NCI-H1092 (cell line): Measurements from ENCODE around the gene ATG10.
A peak's percentile ranks its signal among the peaks of the same experiment; 100 is the strongest.
"Not testable (repeated sequence)": the region's sequence is repeated elsewhere in the genome, so short reads cannot be mapped to it uniquely, and the experiment has no call there.

Experiments used
- DNase-seq: peaks from one replicate; lab custom pipeline; 2025; lab: John Stamatoyannopoulos, UW

ATG10 gene

DNA sequence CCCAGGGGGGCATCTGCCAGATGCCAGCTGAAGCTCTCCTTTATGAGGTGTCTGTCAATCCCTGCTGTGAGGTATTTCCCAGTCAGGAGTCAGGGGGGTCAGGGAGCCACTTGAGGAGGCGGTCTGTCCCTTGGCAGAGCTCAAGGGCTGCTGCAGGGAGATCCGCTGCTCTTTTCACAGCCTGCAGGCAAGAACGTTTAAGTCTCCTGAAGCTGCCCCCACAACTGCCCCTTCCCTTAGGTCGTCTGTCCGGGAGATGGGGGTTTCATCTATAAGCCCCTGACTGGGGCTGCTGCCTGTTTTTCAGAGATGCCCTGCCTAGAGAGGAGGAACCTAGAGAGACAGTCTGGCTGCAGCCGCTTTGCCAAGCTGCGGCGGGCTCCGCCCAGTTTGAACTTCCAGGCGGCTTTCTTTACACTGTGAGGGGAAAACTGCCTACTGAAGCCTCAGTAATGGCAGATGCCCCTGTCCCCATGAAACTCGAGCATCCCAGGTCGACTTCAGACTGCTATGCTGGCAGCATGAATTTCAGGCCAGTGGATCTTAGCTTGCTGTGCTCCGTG, 158.0 kb downstream of the ATG10 start:
- DNase-seq, result no peak

DNA sequence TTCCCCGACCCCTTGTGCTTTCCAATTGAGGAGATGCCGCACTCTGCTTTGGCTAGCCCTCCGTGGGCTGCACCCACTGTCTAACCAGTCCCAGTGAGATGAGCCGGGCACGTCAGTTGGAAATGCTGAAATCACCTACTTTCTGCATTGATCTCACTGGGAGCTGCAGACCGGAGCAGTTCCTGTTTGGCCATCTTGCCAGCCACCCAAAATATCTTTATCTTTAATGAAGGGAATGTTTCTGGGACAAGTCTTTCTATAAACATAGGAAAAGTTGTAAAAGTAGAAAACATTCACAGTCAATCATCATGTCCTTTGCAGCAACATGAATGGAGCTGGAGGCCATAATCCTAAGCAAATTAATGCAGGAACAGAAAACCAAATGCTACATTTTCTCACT, 158.8 kb downstream of the ATG10 start:
- DNase-seq, result no peak

DNA sequence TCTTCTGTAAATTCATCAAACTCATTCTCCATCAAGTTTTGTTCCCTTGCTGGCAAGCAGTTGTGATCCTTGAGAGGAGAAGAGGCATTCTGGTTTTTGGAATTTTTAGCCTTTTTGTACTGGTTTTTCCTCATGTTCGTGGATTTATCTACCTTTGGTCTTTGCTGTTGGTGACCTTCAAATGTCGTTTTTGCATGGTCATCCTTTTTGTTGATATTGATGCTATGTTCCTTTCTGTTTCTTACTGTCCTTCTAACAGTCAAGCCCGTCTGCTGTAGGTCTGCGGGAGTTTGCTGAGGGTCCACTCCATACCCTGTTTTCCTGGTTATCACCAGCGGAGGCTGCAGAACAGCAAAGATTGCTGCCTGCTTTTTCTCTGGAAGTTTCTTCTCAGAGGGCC, 165.4 kb downstream of the ATG10 start:
- no peak for DNase-seq

- not testable (repeated sequence) for DNase-seq
Observed at GRCh38 chr5:82139837-82140236, 168.0 kb downstream of the ATG10 start.

DNA sequence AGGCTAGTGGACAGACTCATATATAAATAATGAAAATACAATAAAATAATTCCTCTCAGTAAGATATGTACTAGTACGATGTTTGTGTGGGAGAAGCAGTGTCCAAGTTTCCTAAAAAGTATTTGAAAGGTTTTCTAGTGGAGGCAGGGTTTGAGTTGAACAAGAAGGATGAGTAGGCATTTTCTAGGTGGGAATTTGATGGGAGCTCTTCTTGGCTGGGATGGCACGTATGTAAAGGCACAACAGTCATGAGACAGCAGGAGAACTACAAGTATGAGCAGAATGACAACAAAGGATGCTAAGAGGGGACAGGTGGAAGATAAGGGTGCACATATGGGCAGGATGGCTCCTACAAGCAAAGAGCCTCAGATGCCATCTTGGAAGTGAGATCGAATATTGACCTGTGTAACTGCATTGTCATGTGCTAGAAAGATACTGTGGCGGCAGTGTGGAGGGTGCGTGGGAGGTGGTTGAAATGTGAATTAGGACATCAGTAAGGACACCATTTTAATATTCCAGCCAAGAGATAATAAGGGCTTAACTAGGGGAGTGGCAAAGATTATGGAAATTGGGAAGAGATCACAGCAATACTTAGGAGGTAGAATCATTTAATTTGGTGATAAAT, 170.5 kb downstream of the ATG10 start:
- DNase-seq, result no peak

- no peak for DNase-seq
Observed at GRCh38 chr5:82142928-82143577, 171.2 kb downstream of the ATG10 start.

DNA sequence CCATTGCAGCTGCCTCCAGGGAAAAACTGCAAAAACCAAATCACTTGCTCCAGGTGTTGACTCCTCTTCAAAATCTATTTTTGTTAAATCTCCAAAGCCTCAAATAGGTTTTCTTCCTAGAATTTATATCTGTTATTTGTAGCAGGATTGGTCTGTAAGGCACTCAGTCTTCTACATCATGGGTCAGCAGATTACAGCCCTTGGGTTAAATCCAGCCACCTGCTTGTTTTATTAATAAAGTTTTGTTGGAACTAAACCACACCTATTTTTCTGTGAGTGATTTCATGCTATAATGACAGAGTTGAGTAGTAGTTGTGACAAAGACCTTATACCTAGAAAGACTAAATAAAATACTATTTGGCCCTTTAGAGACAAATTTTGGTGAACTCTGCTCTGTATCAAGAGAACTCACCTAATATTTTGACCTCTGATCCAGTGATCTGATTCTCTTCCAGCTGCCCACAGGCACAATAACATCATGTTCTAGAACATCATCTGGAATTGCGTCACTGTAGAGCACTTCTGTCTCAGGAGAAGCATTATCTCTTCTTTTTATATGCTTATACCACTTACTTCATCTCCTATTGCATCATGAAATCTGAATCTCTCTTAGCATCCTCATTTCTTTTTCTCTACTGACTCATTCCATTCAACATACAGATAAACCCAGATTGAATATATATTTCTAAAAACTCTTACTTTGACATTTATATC, 176.2 kb downstream of the ATG10 start:
- no peak for DNase-seq

- no peak for DNase-seq
Observed at GRCh38 chr5:82149434-82149833, 177.6 kb downstream of the ATG10 start.

GRCh38 chr5:82150559-82150958, 178.7 kb downstream of the ATG10 start:
- peak; percentile 14 for DNase-seq

DNA sequence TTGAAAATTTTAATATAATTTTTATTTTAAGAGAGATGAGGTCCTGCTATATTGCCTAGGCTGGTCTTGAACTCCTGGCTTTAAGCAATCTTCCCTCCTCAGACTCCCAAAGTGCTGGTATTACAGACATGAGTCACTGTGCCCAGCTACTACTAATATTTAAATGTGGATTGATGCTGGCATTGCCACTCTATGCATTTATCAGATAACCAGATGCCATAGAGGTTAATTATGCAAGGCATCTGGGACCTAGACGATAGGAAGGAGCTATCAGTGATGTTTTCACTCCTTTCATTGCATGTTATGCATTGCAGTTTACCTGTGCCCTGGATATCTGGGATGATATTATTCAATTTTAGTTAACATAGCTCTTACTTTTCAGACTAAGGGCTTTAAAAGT, 179.4 kb downstream of the ATG10 start:
- no peak for DNase-seq

DNA sequence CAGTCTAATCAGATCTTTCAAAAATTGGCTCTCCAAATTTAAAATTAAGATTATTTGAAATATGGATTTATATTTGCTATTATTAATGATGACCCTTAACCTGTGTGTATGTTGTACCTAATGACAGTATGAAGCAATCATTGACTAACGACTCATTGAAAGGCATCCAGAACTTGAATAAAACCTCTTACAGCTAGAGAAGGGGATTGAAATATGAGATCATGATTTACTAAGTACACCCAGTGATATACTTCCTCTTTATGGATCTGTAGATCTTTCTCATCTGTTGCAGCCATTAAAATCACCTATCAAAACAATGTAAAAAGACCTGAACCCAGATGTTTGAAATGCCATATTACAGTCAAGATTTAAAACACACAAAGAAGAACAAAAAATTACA, 179.8 kb downstream of the ATG10 start:
- no peak for DNase-seq

DNA sequence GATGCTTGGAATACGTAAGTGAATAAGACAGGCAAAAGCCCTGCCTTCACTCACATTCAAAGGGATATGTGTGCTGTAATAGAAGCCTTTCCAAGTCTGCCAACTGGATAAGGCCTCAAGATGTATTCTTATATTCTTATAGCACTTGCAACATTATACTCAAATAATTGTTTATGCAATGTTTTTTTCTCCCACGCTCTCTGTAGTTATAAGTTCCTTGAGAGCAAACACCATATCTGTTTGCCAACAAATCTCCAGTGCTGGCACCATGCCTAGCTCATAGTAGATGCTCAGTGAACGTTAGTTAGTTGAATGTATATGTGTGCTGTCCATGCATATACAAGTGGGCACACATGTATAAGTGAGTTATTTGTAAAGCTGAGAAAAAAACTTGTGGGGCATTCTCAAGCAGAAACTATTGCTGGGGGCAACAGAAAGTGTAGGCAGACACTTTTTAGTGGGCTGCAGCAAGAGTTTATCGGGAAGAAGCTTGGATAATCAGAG, 181.2 kb downstream of the ATG10 start:
- DNase-seq, result no peak

- DNase-seq, result no peak
Observed at GRCh38 chr5:82154776-82155175, 183.0 kb downstream of the ATG10 start.

GRCh38 chr5:82155305-82155704, 183.5 kb downstream of the ATG10 start:
- no peak for DNase-seq

DNA sequence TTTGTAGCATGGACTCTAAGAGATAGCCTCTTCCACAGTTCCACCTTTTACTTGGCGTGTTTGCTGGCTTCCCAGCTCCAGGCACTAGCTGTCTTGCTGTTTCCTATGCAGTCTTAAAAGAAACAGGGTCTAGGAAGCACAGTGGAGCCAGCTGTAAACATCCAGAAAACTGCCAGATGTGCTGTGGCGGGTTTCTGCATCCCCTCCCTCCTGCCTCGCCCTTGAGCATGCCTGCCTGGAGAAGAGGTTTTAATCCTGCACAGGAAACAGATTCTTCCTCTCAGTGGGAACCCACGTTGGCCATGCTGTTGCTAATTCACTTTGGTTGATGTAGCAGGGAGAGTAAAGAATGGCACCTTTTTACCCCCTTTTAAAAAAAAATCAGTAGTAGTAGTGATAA, 185.1 kb downstream of the ATG10 start:
- DNase-seq, result no peak

DNA sequence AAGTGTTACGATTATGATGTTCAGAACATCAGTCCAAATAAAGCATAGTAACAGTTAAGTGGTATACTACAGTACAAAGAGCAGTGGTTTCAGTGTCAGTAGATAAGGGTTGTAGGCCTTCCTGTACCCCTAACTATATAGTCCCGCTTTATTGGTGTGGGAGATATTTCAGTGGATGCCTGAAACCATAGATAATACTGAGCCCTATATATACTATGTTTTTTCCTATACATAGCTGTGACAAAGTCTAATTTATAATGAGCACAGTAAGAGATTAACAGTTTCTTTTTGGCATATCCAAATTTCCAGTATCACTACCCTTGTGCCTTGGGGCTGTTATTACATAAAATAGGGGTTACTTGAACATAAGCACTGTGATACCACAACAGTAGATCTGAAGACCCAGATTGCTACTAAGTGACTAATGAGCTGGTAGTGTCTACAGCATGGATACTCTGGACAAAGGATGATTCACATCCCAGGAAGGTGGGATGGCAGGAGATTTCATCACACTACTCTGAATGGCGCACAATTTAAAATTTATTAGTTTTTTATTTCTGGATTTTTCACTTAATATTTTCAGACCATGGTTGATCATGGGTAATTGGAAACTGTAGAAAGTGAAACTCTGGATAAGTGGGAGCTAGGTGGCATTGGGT, 187.1 kb downstream of the ATG10 start:
- no peak for DNase-seq

- DNase-seq, result no peak
Observed at GRCh38 chr5:82160948-82161347, 189.1 kb downstream of the ATG10 start.

DNA sequence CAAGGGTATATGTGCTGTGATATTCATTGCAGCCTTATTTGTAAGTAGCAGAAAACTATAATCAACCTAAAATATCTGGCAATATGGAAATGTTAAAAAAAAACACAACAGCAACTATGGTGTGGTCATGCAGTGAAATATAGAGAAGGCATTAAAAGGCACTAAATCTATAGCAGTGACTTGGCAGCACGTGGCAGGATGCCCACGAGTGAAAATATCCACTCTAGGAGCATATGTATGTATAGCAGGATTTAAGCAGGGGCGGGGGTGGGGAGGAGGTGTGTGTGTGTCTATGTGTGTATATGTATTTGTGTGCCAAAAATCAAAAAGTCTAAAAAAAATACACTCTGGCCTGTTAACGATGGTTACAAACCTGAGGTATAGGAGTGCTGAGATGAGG, 190.8 kb downstream of the ATG10 start:
- DNase-seq, result no peak

GRCh38 chr5:82163452-82164175, 191.8 kb downstream of the ATG10 start:
- no peak for DNase-seq

DNA sequence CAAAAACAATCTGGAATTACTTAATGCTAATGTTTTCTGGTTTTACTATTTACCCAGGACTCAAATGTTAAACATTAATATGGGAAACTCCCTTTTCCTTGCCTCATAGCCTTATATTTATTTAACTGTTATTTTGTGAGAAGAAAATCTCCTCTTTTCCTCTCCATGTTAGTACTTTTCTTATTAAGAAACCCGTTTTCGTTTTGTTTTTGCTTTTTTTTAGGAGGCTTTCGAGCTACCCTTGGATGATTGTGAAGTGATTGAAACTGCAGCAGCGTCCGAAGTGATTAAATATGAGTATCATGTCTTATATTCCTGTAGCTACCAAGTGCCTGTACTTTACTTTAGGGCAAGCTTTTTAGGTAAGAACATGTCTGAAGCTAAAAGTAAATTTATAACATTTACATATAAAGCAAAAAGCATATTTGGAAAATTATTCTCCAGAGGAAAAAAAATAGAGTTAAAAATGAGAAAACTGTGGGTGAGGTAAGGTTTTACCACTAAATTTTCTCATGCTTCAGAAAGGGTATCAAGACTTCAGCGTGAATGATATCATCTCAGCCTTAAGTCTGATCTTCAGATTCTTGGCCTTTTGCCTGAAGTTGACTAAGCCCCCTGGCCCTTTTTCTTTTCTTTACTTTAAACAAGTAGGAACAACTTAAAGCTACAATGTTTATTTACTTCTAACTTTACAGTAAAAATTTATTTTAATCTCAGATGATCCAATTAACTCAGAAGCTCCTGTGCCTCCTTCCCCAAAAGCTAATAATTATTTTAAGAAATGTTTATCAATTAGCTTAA, 192.6 kb downstream of the ATG10 start:
- no peak for DNase-seq
